Measurements from ENCODE around the gene PARVA.
A peak's percentile ranks its signal among the peaks of the same experiment; 100 is the strongest.

Gene PARVA

DNA sequence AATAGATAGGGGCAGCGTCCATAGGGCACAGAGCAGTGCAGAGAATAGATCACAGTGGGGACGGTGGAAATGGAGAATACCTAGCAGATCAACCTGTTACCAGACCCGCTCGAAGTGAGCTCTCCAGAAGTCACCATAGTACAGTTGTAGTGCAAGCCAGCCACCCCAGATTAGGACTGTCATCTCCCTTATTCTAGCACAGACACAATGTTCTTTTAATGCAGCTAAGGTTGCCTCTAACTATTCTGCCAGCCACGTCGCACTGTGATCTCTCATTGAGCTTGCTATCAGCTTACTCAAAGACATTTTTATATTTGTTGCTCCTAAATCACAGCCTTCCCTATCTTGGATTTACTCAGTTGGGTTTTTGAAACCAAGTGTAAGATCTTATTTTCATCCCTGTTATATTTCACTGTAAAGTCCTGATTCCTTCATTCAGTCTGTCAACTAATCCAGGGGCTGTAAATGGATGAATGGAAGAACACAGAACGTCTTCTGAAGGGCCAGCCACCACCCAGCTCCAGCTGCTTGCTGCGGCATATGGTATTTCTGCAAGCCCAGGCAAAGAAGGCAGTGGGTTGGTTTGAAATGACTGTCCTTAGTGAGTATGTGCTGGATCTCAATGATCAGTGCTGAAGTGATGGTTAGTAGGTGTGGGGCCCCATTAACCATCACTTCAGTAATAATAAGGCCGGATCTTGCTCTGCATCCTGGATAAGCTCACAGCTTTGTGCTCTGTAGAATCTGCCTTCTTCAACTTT, 3.4 kb downstream of the PARVA start:
- H3K9ac ChIP-seq (ENCODE audit: low read length): no peak overlapping the region
- peaks cover 31% of the 10 kb centered on the region for H3K4me1 ChIP-seq (ENCODE audit: control insufficient read depth, insufficient read depth, low read length)
- H3K27me3 ChIP-seq (ENCODE audit: control insufficient read depth, insufficient read depth, low read length): no peaks in the 10 kb centered on the region
- H3K4me3 ChIP-seq (ENCODE audit: low read length): no peak overlapping the region
- no peaks in the 10 kb centered on the region for H3K36me3 ChIP-seq (ENCODE audit: control insufficient read depth, insufficient read depth, low read length)
- peak overlapping the region; percentile 98 for H3K27ac ChIP-seq (ENCODE audit: low read depth, low read length)

DNA sequence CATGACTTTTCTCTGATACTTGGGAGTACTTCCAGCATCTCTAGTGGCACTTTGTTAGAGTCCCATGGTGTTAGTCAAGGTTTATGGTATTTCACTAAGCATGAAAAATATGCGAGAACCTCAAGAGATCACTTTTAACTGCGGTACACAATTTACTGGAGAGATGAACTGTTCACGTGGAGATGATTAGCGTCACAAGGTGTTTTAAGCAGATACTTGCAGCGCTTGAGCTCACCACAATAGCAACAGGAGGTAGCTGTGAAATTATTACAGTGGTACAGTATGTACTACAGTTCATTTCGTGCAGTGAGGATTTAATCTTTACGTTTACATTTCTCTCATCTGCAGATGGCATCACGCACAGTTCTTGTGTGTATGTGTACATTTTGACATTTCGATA, 4.5 kb downstream of the PARVA start:
- Histone ChIP-seq H3K9ac (ENCODE audit: low read length) (no peak overlapping the region), H3K27me3 (ENCODE audit: control insufficient read depth, insufficient read depth, low read length) (no peaks in the 10 kb centered on the region), H3K4me3 (ENCODE audit: low read length) (no peak overlapping the region), H3K36me3 (ENCODE audit: control insufficient read depth, insufficient read depth, low read length) (no peaks in the 10 kb centered on the region), H3K4me1 (ENCODE audit: control insufficient read depth, insufficient read depth, low read length) (peaks cover 38% of the 10 kb centered on the region), H3K27ac (ENCODE audit: low read depth, low read length) (peak overlapping the region; percentile 98)

DNA sequence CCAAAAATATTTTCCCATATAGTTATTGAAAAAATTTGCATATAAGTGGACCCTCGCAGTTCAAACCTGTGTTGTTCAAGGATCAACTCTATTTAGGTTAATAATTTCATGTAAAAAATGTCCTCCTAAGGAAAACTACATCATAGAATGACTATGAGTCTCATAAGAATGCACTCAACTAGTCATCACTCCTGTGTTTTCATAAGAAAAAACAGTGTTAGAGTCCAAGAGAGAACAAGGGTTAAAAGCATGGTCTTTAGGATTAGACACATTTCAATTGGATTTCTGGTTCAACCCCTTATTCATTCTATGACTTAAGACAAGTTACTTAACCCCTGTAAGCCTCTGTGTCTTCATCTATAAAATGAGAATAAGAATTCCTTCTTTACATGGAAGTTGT, 5.1 kb downstream of the PARVA start:
- no peak overlapping the region for H3K4me3 ChIP-seq (ENCODE audit: low read length)
- no peaks in the 10 kb centered on the region for H3K27me3 ChIP-seq (ENCODE audit: control insufficient read depth, insufficient read depth, low read length)
- H3K36me3 ChIP-seq (ENCODE audit: control insufficient read depth, insufficient read depth, low read length): no peaks in the 10 kb centered on the region
- H3K27ac ChIP-seq (ENCODE audit: low read depth, low read length): peak overlapping the region; percentile 98
- H3K4me1 ChIP-seq (ENCODE audit: control insufficient read depth, insufficient read depth, low read length): peaks cover 41% of the 10 kb centered on the region
- no peak overlapping the region for H3K9ac ChIP-seq (ENCODE audit: low read length)

DNA sequence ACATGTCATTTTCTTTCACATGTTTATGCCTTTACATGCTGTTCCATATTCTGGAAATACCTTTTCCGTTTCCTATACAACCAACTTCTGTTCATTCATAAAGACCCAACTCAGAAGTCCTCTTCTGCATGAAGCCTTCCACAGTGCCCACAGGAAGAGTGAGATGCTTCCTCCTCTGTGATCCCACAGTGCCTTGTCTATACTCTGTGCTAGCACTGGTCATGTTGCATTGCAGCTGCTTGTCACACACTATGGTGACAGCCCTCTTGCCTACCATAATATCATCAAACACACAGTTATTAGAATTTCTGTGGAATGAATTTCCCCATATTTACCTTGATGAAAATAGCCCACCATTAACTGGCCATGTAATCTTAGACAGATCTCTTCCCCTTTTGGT, 8.9 kb downstream of the PARVA start:
- no peaks in the 10 kb centered on the region for H3K27me3 ChIP-seq (ENCODE audit: control insufficient read depth, insufficient read depth, low read length)
- peaks cover 56% of the 10 kb centered on the region for H3K4me1 ChIP-seq (ENCODE audit: control insufficient read depth, insufficient read depth, low read length)
- no peak overlapping the region for H3K4me3 ChIP-seq (ENCODE audit: low read length)
- no peaks in the 10 kb centered on the region for H3K36me3 ChIP-seq (ENCODE audit: control insufficient read depth, insufficient read depth, low read length)
- peak overlapping the region; percentile 86 for H3K27ac ChIP-seq (ENCODE audit: low read depth, low read length)
- no peak overlapping the region for H3K9ac ChIP-seq (ENCODE audit: low read length)

DNA sequence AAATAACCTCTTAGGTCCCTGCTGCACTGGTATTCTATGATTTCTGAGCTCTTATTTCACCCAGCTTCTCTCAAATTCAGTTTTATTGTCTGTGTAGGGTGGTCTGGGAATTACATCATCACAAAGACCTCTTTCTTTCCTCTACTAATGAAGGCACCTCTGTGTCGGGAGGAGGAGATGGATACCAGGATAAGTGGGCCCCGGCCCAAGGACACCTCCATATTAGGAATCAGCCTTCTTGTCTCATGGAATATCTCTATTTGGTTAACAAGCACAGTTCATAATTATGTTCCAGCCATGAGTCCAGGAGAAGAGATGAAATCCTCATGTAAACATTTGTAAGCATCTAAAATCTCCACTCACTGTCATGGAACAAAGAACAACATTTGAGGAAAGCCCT, 9.4 kb downstream of the PARVA start:
- H3K27me3 ChIP-seq (ENCODE audit: control insufficient read depth, insufficient read depth, low read length): no peaks in the 10 kb centered on the region
- H3K36me3 ChIP-seq (ENCODE audit: control insufficient read depth, insufficient read depth, low read length): no peaks in the 10 kb centered on the region
- no peak overlapping the region for H3K9ac ChIP-seq (ENCODE audit: low read length)
- peaks cover 55% of the 10 kb centered on the region for H3K4me1 ChIP-seq (ENCODE audit: control insufficient read depth, insufficient read depth, low read length)
- H3K27ac ChIP-seq (ENCODE audit: low read depth, low read length): peak overlapping the region; percentile 86
- H3K4me3 ChIP-seq (ENCODE audit: low read length): no peak overlapping the region

DNA sequence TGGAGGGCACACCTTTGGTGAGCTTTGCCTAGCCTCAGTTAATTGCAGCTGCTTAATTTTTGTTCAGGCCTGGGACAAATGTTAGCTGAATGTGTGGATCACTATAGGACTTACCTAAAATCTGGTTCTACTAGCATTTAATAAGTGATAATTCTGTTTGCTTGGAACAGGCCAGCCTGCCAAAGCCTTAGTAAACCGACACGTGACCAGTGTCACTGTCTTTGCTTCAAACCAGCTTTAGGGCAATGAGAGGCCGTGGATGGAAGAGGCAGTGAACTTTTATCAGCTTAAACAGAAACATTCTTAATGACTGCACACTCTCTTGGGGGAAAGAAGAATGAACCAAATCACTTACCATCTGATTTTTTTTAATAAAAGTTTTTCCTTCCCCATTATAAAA, 10.8 kb downstream of the PARVA start:
- Histone ChIP-seq H3K27me3 (ENCODE audit: control insufficient read depth, insufficient read depth, low read length) (no peaks in the 10 kb centered on the region), H3K4me1 (ENCODE audit: control insufficient read depth, insufficient read depth, low read length) (peaks cover 52% of the 10 kb centered on the region), H3K36me3 (ENCODE audit: control insufficient read depth, insufficient read depth, low read length) (no peaks in the 10 kb centered on the region), H3K27ac (ENCODE audit: low read depth, low read length) (peak overlapping the region; percentile 86), H3K9ac (ENCODE audit: low read length) (no peak overlapping the region), H3K4me3 (ENCODE audit: low read length) (no peak overlapping the region)

DNA sequence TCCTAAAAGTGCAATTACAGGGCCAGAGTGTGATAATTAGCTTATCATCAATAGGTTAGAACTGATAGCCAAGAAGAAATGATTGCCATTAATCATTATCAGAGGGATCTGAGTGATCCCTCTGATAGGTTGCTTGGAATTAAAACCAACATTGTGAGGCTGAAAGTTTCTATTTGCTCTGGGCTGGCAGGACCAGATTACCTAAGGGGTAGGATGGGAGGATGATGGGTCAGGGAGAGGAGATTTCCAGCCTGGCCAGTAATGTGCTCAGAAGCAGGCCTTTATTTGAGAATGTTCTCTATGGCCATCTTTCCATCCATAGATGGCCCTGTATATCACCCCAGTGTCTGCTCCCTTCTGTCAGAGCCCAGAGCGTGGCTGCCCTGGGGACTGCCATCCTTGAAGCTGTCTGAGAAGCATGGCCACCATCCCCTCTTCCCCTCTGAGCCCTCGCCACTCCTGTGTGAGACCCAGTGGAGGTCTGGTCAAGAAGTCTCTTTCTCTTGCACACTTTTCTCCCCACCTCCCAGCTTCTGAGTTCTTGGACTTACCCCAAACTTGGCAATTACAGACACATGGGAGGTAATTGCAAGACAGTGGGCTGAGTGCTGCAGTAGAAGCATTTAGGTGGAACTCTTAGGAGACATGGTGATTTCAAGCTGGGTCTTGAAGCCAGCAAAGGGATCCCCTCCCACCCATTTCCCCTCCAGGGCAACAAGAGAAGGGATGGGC, 11.7 kb downstream of the PARVA start:
- H3K4me1 ChIP-seq (ENCODE audit: control insufficient read depth, insufficient read depth, low read length): peaks cover 51% of the 10 kb centered on the region
- no peaks in the 10 kb centered on the region for H3K36me3 ChIP-seq (ENCODE audit: control insufficient read depth, insufficient read depth, low read length)
- no peak overlapping the region for H3K4me3 ChIP-seq (ENCODE audit: low read length)
- H3K9ac ChIP-seq (ENCODE audit: low read length): no peak overlapping the region
- peak overlapping the region; percentile 93 for H3K27ac ChIP-seq (ENCODE audit: low read depth, low read length)
- no peaks in the 10 kb centered on the region for H3K27me3 ChIP-seq (ENCODE audit: control insufficient read depth, insufficient read depth, low read length)

DNA sequence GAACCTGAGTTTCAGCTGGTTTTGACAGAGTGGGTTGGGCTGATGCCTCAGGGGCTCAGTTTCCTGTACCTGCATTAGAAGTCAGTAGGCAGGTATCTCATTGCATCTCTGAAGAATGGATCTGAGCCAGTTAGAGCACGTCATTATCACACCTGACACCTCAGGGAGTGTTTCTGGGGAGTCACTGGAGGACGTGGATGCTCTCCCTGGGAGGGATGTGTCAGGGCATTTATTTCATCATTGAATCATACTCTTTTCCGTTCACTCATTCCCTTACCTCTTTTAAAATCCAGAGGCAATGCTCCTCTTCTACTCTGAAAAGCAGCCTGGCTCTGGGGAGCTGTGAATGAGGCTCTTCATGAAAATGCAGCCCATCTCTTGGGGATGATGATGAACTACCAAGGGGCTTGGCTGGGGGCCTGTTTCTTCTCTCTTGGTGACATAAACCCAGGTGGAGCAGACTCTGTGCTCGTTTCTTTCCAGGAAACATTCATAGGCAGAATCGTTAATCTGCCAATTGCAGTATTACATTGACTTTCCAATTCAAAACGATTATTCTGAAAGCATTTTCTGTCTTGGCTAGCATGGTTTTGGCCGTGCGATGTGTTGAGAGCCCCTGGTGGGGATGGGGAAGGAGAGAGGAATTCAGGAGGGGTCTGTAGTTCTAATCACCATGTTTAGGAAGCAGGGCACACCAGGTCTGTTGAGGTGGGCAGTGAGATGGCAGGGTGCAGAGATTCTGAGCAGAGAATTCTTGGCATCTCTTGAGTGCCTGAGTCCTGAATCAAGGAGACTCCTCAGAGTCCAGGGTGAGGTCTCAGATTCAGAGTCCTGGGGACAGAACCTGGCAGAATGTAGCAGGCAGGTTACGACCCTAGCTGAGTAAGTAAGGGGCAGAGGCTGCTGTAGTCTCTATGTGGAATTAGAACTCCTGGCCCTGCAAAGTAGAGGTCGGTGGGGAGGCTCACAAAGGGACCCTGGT, 12.6 kb downstream of the PARVA start:
- H3K9ac ChIP-seq (ENCODE audit: low read length): no peak overlapping the region
- no peaks in the 10 kb centered on the region for H3K36me3 ChIP-seq (ENCODE audit: control insufficient read depth, insufficient read depth, low read length)
- peaks cover 51% of the 10 kb centered on the region for H3K4me1 ChIP-seq (ENCODE audit: control insufficient read depth, insufficient read depth, low read length)
- no peaks in the 10 kb centered on the region for H3K27me3 ChIP-seq (ENCODE audit: control insufficient read depth, insufficient read depth, low read length)
- no peak overlapping the region for H3K4me3 ChIP-seq (ENCODE audit: low read length)
- peak overlapping the region; percentile 93 for H3K27ac ChIP-seq (ENCODE audit: low read depth, low read length)

DNA sequence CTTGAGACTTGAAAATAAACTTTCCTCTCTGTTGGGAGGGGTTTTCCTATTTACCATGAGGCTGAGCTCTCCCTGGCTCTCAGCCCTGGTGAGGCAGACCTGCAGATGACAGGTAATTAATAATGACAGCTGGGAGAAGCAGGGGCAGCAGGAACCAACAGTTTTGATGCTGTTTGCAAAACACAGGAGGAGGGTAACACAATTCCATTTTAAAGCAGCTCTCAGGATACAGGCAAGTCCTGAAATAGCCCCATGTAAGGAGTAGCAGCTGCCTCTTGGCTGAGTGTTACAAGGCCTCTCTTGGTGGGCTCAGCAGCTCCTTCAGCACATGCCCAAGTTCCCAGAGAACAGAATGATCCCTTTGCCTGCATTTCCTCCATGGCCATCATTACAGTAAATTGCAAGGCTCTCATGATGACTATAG, 13.3 kb downstream of the PARVA start:
- Histone ChIP-seq H3K9ac (ENCODE audit: low read length) (no peak overlapping the region), H3K4me1 (ENCODE audit: control insufficient read depth, insufficient read depth, low read length) (peaks cover 51% of the 10 kb centered on the region), H3K27me3 (ENCODE audit: control insufficient read depth, insufficient read depth, low read length) (no peaks in the 10 kb centered on the region), H3K4me3 (ENCODE audit: low read length) (no peak overlapping the region), H3K27ac (ENCODE audit: low read depth, low read length) (peak overlapping the region; percentile 93), H3K36me3 (ENCODE audit: control insufficient read depth, insufficient read depth, low read length) (no peaks in the 10 kb centered on the region)

DNA sequence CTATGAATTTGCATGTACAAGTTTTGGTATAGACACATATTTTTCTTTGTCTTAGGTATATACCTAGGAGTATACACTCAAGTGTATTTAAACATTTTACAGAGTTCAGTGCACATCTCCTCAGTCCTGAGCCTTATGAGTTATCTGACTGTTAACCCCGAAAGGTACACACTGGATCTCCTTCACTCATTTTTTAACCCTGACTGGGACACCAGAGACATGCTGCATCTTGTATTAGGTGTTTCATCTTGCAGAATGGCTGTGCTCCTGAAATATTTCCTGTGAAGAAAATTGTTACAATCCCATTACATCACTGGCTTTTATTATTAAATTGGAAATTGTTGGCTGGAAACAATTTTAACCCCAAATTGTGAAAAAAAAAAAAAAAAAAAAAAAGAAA, 15.3 kb downstream of the PARVA start:
- Histone ChIP-seq H3K4me1 (ENCODE audit: control insufficient read depth, insufficient read depth, low read length) (peaks cover 44% of the 10 kb centered on the region), H3K9ac (ENCODE audit: low read length) (no peak overlapping the region), H3K27me3 (ENCODE audit: control insufficient read depth, insufficient read depth, low read length) (no peaks in the 10 kb centered on the region), H3K36me3 (ENCODE audit: control insufficient read depth, insufficient read depth, low read length) (no peaks in the 10 kb centered on the region), H3K27ac (ENCODE audit: low read depth, low read length) (peak overlapping the region; percentile 64), H3K4me3 (ENCODE audit: low read length) (no peak overlapping the region)

DNA sequence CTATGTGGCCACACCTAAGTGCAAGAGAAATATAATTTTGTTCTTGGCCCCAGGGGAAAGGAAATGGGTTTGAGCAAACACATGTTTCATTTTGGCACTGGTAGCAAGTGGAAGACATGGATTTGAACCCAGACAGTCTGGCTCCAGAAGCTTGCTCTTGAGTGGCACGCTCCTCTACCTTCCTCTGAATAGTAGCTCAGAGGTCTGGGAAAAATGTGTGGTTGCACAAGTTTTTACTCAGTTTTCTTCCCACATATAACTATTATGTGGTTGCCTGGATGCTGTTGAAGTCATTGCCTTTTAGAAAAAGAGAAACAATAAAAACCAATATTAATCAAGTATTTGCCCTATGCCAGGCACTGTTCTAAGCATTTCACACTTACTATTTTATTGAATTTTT, 16.3 kb downstream of the PARVA start:
- Histone ChIP-seq H3K27ac (ENCODE audit: low read depth, low read length) (peak overlapping the region; percentile 79), H3K9ac (ENCODE audit: low read length) (no peak overlapping the region), H3K4me3 (ENCODE audit: low read length) (no peak overlapping the region), H3K27me3 (ENCODE audit: control insufficient read depth, insufficient read depth, low read length) (no peaks in the 10 kb centered on the region), H3K36me3 (ENCODE audit: control insufficient read depth, insufficient read depth, low read length) (no peaks in the 10 kb centered on the region), H3K4me1 (ENCODE audit: control insufficient read depth, insufficient read depth, low read length) (peaks cover 44% of the 10 kb centered on the region)

DNA sequence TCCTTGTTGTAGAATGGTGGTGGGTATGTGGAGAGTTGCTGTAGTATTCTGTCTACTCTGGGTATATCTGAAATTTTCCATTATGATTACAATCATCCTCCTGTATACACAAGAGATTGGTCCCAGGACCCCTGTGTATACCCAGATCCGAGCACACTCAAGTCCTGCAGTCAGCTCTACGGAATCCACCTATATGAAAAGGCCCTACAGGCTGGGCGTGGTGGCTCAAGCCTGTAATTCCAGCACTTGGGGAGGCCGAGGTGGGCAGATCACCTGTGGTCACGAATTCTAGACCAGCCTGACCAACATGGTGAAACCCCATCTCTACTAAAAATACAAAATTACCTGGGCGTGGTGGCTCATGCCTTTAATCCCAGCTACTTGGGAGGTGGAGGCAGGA, 17.2 kb downstream of the PARVA start:
- H3K27me3 ChIP-seq (ENCODE audit: control insufficient read depth, insufficient read depth, low read length): no peaks in the 10 kb centered on the region
- peak overlapping the region; percentile 79 for H3K27ac ChIP-seq (ENCODE audit: low read depth, low read length)
- H3K4me3 ChIP-seq (ENCODE audit: low read length): no peak overlapping the region
- no peaks in the 10 kb centered on the region for H3K36me3 ChIP-seq (ENCODE audit: control insufficient read depth, insufficient read depth, low read length)
- H3K9ac ChIP-seq (ENCODE audit: low read length): no peak overlapping the region
- H3K4me1 ChIP-seq (ENCODE audit: control insufficient read depth, insufficient read depth, low read length): peaks cover 38% of the 10 kb centered on the region
